NOMO-1 treated with DMSO at 0.1 percent for 48 hours (cell line): ENCODE measurements around the gene MAPK12.

Source experiments
- DNase-seq: peaks from one replicate; lab custom pipeline; 2025; ENCODE audit not compliant: unreplicated experiment; lab: John Stamatoyannopoulos, UW

The MAPK12 gene

DNA sequence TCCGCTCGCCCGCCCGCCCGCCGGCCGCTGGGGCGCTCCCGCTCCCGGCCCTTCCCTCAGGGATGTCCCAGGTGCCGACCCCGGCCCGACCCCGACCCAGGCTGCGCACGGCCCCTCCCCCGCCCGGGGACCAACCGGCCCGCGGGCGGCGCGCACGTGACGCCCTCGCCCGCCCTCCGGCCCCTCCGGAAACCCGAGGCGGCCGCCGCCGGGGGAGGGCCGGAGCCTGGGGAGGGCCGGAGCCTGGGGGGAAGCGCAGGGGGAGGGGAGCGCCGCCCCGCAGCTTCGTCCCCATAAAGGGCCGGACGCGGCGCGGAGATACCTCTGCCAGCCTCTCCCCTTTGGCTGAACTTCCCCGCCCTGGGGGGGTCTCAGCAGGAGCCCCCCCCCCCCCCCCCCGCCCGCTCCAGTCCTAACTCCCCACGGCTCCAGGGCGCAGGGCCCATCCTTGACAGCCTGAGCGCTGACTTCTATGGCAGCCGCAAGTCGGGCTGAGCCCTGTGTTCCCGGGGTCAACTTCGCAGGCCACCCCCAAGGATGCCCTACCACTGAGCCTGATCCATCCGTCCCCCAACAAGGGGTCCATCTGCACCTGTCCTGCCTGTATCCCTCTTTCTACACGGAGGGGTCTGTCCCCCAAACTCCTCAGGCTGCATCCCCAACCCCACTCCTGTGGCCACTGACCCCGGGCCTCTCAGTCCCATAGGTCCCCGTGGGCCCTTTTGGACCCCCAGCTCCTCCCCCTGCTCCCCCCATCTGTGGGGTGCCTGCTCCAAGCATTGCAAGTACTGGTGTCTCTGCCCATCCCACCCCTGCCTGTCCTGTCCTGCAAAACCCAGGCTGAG lies at the start of gene MAPK12:
TSS of gene MAPK12 (minus strand) at position 69 of the 845 bp plus-strand sequence. CDS start 174 bp downstream, outside the sequence.
- DNase-seq = peak; percentile 4

DNA sequence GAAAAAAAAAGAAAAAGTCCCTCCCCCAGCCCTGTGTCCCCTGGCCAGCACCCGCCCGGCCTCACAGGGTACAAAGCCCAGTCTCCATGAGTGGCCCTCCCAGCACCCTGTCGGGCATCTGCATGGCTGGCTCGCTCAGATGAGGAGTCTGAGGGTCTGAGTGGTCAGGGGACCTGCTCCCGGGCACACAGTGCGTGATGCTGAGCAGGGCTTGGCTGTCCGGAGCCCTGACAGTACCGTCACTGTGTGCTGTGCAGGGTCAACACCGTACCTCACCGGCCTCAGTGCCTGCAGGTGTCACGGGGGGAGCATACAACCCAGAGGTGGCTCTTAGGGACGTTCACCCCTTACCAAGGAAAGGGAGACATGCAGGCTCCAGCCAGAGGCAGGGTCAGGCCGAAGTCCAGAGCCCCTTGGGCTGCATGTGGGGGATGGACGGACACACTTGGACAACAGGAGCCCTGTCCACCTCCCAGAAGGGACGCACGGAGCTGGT lies 49.5 kb upstream of the MAPK12 start:
- DNase-seq = no peak

DNA sequence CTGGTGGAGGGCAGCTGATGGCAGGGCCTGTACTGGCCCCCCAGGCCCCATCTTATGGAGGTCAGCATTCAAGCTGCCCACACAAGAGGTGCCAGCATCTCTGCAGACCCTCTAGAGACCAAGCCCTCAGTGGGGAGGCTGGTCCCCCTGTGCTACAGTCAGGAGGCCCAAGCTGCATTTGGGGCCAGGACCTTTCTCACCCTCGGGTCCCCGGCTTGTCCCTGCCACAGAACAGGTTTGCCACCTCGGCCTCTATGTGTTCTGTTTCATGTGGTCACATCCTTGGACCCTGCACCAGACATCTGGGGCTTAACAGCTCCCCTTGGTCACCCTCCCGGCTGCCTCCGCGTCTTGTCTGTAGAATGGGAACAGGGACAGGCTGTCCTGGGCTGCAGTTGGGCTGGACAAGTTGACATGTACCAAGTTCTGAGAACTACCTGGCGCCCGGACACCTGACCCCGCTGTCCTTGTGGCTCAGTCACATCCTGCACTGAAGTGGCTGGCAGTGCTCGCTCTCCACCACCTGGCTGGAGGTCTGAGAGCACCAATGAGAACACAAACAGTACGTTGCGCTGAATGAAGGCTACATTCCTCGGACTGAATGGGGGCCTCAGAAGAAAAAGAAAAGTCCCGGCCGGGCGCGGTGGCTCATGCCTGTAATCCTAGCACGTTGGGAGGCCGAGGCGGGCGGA lies 48.7 kb upstream of the MAPK12 start:
- DNase-seq = no peak

DNA sequence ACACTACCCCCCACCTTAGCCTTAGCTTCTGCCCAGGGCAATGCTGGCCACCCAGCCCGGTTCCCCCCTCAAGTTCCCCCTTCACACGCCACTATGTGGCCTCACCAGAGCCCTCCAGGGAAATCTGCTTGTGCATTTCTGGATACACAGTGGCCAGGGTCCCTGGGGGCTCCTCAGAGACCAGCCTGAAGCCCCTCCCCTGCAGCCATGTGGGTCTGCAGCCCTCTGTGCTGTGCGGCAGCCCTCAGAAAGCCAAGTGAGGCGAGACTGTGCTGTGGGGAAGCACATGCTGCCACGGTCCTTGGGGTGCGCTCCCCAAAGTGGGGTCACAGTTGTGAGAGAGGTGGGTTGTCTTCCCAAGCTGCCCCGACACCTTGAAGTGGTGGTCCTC lies 48.1 kb upstream of the MAPK12 start:
- no peak for DNase-seq

DNA sequence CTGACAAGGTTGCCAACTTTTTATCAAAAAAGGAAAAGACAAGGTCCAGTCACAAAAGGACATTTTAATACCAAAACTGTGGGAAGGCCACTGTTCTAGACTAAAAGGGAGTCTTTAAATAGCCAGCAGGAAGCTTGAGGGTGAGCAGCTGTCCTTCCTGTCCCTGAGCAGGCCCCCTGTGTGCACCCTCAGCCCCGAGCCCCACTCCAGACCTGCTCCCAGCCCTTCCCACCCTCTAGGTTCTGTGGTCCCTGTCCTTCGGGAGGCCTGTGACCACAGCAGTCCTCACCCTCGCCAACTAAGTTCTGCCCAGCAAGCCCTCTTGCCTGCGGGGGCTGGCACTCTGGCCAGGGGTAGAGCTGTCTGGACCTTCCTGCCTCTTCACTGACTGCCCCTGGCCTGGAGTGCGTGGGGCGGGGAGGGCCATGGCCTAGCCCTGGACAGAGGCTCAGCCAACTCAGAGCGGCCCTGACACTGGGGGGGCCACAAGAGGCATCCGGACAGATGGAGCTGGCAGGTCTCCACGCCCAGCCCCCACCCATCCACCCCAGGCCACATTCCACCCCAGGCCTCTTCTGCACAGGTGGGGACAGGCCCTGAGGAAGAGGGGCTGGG lies 47.6 kb upstream of the MAPK12 start:
- no peak for DNase-seq

DNA sequence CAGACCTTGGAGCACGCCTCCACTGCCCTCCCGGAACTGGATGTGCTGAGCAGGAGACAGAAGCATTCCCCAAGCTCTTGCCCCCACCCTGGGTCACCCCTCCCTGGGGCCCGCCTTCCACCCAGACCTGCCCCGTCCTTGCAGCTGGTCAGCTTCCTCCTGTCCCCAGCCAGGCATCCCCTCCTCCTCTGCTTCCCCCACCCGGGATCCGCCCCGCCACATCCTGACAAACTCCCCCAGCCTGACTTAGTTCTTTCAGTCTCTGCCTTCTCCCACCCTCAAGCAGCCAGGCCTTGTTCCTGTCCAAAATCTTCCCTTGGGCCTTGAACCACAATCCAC lies 47.1 kb upstream of the MAPK12 start:
- peak; percentile 44 for DNase-seq

DNA sequence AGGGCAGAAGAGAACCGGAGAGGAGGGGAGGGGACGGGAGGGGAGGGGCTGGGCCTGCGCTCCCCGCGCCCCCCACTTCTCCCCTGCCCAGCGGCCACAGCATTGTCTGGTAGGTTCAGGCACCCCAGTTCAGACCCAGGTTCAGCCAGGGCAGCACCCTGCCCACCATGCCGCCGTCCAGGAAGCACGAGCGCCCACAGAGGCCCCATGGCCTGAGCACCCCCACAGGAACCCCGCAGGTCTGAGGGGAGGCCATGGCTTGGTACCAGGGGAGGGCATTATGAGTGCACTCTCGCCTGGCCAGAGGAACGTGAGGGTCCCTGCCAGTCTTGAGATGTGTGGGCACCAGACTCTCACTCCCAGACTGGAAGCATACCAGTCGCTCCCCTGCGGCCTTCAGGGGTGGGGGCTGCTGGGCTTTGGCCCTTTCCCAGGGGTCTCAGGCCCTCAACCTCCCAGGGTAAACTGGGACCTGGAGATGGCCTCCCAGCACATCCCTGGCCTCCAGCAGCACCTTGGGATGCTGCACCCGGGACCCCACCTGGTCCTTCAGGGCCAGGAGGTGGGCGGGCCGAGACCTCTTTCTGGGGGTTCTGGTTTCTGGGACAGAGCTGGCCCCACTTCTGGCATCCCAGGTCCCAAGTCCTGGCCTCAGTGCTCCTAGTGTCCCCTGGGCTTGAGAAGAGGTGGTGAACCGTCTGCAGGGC lies 46.6 kb upstream of the MAPK12 start:
- DNase-seq = no peak

DNA sequence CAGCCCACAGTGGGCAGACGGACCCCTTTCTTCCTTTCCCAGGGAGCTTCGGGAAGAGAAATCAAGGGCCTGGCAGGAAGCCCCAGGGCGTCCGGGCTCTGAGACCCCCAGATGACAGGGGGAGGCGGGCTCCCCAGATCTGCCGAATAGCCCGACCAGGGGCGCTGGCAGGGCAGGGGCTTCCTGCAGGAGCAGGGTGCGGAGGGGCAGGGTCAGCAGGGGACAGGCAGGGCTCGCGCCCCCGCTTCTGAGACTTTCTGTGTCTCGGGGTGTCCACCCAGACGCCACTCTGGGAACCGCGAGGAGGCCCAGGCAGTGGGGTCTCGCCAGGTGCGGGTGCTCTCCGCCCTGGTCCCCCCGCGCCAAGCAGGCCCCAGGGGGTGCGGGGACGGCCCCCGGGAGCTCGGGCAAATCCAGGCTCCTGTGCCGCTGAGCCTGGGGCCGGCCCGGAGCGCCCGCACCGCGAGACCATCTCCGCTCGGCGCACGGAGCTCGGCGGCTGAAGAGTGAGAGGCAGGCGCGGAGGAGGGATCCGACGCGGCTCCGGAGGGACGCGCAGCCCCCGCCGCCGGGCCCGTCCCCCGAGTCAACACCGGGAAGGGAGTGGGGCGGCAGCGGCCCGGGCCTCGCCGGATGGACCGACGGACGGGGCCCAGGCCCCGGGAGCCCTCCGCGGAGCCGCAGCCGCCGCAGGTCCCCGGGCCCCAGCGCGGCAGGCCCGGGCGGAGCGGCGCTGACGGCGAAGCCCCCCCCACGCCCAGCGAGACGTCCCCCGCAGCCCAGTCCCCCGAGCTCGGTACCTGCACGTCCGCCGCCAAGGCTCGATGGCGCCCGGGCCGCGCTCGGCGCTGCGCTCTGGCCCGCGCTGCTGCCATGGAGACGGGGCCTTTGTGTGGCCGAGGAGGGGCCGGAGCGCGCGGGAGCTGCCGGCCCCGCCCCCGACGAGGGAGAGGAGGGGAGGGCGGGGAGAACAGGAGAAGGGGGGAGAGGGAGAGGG lies 45.6 kb upstream of the MAPK12 start, which contains the start of gene PLXNB2:
TSS of gene PLXNB2 (minus strand) at position 894 of the 997 bp plus-strand sequence. CDS start 17,062 bp downstream, outside the sequence.
- DNase-seq = peak; percentile 83

DNA sequence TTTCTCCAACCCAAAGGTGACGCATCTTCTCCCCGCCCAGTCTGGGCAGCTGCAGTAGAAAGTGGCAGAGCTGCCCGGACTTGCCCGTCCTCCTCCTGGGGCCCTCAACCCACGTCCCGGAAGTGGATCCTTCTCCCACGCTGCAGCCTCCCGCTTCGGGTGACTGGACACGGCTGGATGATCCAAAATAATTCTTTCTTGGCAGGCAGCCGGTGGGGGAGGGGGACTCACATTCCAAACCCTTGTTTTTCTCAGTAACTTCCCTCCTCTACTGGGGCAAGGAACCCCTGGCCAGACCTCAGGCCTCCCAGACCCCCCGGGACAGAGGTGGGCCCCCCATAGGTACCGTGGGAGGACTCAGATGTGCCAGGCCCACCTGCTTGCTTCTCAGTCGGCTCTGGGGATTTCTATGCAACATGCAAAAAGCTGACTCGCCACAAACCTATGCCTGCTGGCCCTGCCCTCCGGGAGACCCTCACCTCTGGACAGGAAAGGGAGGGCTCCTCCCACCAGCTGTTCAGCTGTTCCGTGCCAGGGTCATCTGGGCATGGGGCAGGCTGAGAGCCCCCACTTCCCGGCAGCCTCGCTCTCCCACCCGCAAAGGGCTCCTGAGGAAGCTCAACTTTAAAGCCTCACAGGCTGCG lies 44.6 kb upstream of the MAPK12 start:
- DNase-seq = peak; percentile 76

DNA sequence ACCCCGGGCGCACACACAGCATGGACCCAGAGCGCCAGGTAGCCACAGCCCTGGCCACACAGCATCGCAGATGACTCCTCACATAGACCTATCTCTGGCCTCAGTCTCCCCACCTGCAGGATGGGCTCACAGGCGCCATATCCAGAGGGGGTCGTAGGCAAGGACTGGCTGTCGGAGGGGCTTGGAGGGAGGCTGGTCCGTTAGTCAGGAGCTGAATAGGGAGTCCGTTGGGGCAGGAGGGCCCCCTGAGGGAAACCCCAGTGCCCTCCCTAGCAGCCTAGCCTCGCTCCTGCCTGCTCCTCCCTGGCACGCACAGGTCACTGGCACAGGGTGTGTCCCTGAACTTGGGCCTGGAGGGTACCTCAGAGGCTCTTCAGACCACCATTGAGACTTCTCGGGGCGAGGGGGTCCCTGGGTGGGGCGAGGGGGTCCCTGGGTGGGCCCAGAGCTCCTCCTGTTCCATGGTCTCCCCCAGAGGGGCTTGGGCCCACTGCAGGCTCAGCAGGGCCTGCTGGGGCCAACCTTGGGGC lies 44.0 kb upstream of the MAPK12 start:
- no peak for DNase-seq

DNA sequence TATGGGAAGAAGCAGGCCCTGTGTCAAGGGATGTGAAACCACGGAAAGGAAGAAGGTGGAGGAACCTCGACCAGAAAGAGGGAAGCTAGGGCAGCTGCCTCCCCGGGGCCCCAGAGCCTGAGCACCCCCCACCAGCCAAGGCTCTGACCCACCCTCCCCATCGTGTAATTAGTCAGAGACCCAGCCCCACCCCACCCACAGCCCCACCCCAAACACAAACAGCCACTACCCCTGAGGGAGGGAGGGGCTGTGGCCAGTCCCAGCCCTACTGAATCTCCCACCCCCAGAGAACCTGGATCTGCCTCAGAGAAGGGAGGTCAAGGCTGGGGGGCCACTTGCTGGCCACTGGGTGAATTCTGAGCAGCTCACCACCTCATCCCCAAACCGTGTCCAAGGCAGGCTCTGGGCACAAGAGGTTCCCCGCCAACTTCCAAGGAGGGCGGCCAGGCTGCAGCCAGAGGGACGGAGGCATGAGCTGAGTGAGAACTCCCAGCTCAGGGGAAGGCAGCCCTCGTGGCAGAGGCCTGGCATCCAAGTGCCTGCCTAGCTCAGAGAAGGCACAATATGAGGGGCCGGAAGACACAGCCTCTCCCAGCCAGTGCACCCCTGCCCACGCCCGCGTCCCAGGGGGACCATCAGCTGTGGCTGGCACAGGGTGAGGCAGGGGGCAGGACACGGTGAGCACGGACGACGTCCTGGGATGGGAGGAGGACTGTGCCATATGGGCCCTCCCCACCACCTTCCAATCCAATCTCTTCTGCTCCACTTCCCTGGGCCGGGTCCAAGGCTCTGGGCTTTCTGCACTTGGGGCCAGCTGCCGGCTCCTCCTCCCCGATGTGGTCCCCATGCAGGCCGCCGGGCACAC lies 43.3 kb upstream of the MAPK12 start:
- peak; percentile 83 for DNase-seq

DNA sequence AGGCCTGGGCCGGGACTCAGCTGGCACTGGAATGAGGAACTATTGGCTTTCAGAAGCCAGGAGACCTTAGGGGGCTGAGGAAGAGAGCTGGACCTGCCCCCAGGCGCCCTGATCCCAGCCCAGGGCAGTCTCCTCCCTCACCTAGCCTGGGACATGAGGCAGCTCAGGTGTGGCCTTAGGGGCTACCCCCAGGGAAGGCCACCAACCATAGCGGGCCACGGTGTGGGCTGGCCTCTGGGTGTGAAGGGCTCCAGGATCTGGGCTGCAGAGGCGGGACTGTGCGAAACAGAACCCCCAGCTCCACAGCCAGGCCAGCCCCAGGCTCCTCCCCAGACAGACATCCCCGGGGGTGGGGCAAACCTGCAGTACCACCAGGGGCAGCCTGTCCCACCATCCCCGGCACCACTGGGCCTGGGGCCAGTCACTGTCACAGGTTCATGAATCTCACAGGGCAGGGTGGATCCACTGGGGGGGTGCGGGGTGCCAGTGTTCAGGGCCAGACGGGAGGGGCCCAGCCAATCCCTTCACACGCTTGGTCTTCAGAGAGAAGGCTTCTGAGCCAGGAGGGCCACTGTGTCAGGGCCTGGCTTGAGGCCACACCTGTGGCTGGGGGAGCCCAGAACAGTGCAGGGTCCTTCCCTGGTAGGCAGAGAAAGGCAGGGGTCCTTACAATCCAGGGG lies 42.5 kb upstream of the MAPK12 start:
- DNase-seq = peak; percentile 69

DNA sequence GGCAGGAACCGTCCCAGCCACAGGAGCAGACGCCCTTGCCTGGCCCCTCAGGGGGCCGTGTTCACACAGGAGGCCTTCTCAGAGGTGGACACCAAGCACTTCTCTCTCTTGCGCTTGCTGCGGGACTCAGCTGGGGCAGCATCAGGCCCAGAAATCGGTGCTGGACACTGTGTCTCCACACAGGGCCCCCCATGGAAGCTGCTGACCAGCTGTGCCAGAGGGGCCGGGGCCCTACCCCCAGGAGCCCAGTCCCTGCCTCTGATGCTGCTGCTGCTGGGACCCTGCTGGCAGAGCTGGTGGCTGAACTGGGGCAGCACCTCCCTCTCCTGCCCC lies 42.0 kb upstream of the MAPK12 start:
- DNase-seq = peak; percentile 15

DNA sequence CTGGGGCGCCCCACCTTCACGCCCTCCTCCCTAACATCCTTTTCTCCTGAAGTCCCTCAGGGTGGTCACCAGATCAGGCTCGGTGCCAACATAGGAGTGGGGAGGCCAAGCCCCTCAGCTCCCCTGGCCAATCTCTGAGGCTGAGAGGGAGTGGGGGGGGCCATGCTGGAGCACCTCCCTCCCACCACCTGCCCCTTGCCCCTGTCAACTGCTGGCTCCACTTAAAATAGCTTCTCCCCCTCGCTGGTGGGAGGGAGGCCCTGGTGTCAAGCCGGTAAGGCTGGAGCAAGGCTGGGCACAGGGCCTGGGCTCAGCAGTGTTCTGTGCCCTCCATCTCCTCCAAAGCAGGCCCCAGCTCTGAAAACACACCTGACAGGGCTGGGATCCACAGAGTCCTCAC lies 41.1 kb upstream of the MAPK12 start:
- DNase-seq = no peak

DNA sequence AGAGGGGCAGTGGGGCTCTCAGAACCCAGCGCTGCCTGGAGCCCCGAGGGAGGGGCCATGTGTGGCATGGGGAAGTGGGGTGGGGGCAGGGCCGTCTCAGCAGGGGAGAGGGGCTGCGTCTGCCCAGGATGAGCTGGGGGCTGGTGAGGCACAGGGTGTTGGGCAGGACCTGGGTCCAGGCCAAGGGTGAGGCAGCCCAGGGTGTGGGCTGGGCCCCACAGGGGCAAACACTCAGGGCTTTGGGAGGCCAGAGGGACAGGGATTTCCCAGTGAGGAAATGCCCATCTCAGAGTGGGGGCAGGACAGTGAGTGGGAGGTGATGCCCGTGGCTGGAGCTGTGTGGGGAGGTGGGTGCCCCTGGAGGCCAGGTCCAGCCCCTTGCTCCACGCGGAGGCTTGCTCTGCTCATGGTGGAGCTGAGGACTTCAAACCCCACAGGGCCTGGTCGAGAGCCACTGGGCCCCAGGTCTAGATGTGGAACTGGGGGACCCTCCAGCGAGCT lies 40.6 kb upstream of the MAPK12 start:
- DNase-seq = no peak

DNA sequence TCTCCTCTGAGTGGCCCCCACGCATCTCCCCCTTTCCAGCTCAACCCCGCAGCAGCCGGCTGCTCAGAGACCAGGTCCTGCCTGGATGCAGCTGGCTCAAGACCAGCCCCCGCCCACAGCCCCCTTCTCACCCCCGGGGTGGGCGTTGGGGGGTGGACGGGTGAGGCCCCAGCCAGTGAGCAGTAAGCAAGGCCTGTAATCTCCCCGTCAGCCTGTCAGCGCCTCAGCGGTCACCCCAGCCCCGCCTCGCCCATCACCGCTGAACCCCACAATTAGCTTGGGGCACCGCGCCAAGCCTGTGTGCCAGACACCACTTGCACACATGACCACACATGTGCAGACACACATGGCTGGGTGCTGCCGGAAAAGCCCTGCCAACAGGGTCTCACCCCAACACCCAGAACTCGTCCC lies 40.1 kb upstream of the MAPK12 start:
- no peak for DNase-seq

DNA sequence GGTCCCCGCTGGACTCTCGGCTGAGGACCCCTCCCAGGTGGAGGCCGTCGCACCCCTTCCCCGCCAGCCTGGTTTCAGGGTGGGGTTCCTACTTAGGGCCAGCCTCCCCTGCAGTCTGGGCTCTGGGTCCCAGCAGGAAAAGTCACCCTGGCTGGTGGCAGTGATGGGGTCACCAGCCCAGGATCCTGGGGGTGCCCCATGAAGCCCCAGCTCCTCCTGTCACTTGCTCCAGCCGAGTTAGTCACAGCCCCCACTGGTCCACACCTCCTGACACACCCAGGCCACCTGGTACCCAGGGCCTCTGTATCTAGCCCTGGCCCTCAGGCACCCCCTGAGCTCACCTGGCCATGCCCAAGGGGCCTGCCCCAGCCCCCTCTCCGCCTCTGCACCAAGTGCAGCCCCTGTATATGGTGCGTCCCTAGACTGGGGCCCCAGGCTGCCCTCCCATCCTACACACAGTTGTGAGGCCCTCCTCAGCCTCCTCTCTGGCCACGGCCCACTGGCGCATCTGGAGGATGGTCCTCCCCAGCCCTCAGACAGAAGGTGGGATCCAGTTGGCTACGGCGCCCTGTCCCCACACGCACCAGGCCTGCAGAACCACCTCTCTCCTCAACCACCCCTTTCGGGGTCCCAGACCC lies 39.3 kb upstream of the MAPK12 start:
- no peak for DNase-seq
